ENCODE results near the gene RAB11FIP4. TPM values are rescaled to one million over a fixed set of nuclear protein-coding genes. Genes with fewer than 3 reads are reported as not detected.

RAB11FIP4 gene
- total RNA-seq, 1 experiment from 2014 or later, result 54.9 TPM

DNA sequence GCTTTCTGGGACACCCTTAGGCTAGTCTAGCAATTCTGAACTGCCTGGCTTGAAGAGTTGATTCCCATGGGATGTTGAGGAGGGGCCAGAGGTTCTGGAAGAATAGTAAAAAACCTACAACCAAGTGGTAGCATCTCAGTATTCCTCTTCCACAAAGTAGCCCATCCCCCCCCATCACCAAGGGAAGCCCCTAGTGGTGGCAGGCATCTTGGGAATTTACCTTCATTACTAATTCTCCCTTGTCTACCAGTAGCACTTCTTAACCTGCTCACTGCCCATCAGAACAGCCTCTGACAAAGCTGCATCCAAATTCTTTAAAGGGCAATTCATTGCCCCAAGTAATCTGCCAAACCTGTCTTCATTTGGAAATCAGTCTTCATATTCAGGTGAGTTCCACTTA is 12.8 kb upstream of the RAB11FIP4 start:
- DNase-seq (ENCODE audit: low spot score), result no peak
- peaks cover 20% of the 10 kb centered on the region for H3K4me1 Mint-ChIP-seq
- H3K36me3 Mint-ChIP-seq, result no peaks in the 10 kb centered on the region
- H3K27ac Mint-ChIP-seq, result no peak overlapping the region; the same call in 1 of the 2 replicates
- ATAC-seq, result peak; percentile 80
- no peaks in the 10 kb centered on the region for H3K9me3 Mint-ChIP-seq
- ChIA-PET POLR2A (no interaction called here), CTCF (interaction anchor here (0.6 to 4.7 kb wide), 8 partner anchors 11 to 181 kb away, joined by 3 to 42 read pairs (median 4); partner anchors contain the start of gene RAB11FIP4)
- H3K4me3 Mint-ChIP-seq, result no peak overlapping the region
- H3K27me3 Mint-ChIP-seq (ENCODE audit: low read depth), result no peaks in the 10 kb centered on the region
- TF ChIP-seq AR (CRISPR knock-in tag; IDR thresholded peaks at IDR 0.05) (no peak), SP1 (CRISPR knock-in tag; conservative IDR thresholded peaks at IDR 0.05) (no peak), FOXP4 (CRISPR knock-in tag; IDR thresholded peaks at IDR 0.05) (no peak), NR1H2 (CRISPR knock-in tag; IDR thresholded peaks at IDR 0.05) (no peak)
- TF ChIP-seq, protein P1, sequence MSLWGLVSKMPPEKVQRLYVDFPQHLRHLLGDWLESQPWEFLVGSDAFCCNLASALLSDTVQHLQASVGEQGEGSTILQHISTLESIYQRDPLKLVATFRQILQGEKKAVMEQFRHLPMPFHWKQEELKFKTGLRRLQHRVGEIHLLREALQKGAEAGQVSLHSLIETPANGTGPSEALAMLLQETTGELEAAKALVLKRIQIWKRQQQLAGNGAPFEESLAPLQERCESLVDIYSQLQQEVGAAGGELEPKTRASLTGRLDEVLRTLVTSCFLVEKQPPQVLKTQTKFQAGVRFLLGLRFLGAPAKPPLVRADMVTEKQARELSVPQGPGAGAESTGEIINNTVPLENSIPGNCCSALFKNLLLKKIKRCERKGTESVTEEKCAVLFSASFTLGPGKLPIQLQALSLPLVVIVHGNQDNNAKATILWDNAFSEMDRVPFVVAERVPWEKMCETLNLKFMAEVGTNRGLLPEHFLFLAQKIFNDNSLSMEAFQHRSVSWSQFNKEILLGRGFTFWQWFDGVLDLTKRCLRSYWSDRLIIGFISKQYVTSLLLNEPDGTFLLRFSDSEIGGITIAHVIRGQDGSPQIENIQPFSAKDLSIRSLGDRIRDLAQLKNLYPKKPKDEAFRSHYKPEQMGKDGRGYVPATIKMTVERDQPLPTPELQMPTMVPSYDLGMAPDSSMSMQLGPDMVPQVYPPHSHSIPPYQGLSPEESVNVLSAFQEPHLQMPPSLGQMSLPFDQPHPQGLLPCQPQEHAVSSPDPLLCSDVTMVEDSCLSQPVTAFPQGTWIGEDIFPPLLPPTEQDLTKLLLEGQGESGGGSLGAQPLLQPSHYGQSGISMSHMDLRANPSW (CRISPR knock-in tag; conservative IDR thresholded peaks at IDR 0.05; ENCODE audit: low read depth), result no peak

GRCh38 chr17:31379597-31380205 is 11.8 kb upstream of the RAB11FIP4 start:
- Mint-ChIP-seq H3K27ac (peak overlapping the region; percentile 51; the same call in 1 of the 2 replicates), H3K9me3 (no peaks in the 10 kb centered on the region), H3K27me3 (ENCODE audit: low read depth) (no peaks in the 10 kb centered on the region), H3K4me1 (peaks cover 20% of the 10 kb centered on the region), H3K4me3 (no peak overlapping the region), H3K36me3 (no peaks in the 10 kb centered on the region)
- ATAC-seq (no peak), DNase-seq (ENCODE audit: low spot score) (no peak)
- ChIA-PET CTCF (interaction anchor here (1.4 to 4.7 kb wide), 2 partner anchors 11 to 26 kb away, joined by 4 to 42 read pairs; partner anchors contain the start of gene RAB11FIP4), POLR2A (no interaction called here)
- TF ChIP-seq HMGXB4 (CRISPR knock-in tag; IDR thresholded peaks at IDR 0.05), result no peak
- no peak for TF ChIP-seq NFYB (CRISPR knock-in tag; conservative IDR thresholded peaks at IDR 0.05; ENCODE audit: low read depth)
- TF ChIP-seq ZNF232 (CRISPR knock-in tag; IDR thresholded peaks at IDR 0.05), result no peak
- TF ChIP-seq, protein P2, sequence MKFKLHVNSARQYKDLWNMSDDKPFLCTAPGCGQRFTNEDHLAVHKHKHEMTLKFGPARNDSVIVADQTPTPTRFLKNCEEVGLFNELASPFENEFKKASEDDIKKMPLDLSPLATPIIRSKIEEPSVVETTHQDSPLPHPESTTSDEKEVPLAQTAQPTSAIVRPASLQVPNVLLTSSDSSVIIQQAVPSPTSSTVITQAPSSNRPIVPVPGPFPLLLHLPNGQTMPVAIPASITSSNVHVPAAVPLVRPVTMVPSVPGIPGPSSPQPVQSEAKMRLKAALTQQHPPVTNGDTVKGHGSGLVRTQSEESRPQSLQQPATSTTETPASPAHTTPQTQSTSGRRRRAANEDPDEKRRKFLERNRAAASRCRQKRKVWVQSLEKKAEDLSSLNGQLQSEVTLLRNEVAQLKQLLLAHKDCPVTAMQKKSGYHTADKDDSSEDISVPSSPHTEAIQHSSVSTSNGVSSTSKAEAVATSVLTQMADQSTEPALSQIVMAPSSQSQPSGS (CRISPR knock-in tag; IDR thresholded peaks at IDR 0.05; ENCODE audit: borderline replicate concordance, low read depth), result no peak
- no peak for TF ChIP-seq ESRRA (CRISPR knock-in tag; IDR thresholded peaks at IDR 0.05; ENCODE audit: borderline replicate concordance)
- no peak for TF ChIP-seq SMAD4 (CRISPR knock-in tag; IDR thresholded peaks at IDR 0.05)
- no peak for TF ChIP-seq ZNF396 (CRISPR knock-in tag; IDR thresholded peaks at IDR 0.05; ENCODE audit: borderline replicate concordance)
- TF ChIP-seq PREB (CRISPR knock-in tag; IDR thresholded peaks at IDR 0.05; ENCODE audit: borderline replicate concordance), result no peak
- TF ChIP-seq GRHL2 (CRISPR knock-in tag; IDR thresholded peaks at IDR 0.05; ENCODE audit: insufficient replicate concordance, severe bottlenecking), result no peak
- TF ChIP-seq TEAD4 (CRISPR knock-in tag; IDR thresholded peaks at IDR 0.05), result no peak
- no peak for TF ChIP-seq NR1H2 (CRISPR knock-in tag; IDR thresholded peaks at IDR 0.05)
- TF ChIP-seq PRRX2 (CRISPR knock-in tag; IDR thresholded peaks at IDR 0.05), result no peak
- TF ChIP-seq CBFB (CRISPR knock-in tag; IDR thresholded peaks at IDR 0.05; ENCODE audit: low read depth), result no peak
- no peak for TF ChIP-seq EMX1 (CRISPR knock-in tag; IDR thresholded peaks at IDR 0.05)

All from WTC11 (cell line).